GM20000 (cell line): ENCODE results near the gene TMEM141.

ENCODE experiments used
- DNase-seq: peaks from one replicate; pipeline ENCODE4 v3.0.0; 2012; ENCODE audit warnings: low spot score
- CTCF ChIP-seq: IDR thresholded peaks from 2 replicates; pipeline ENCODE4 v1.5.1; 2012; ENCODE audit warnings: mild to moderate bottlenecking, control low read depth; ENCODE audit errors: extremely low read depth, missing control alignments

Gene TMEM141

DNA sequence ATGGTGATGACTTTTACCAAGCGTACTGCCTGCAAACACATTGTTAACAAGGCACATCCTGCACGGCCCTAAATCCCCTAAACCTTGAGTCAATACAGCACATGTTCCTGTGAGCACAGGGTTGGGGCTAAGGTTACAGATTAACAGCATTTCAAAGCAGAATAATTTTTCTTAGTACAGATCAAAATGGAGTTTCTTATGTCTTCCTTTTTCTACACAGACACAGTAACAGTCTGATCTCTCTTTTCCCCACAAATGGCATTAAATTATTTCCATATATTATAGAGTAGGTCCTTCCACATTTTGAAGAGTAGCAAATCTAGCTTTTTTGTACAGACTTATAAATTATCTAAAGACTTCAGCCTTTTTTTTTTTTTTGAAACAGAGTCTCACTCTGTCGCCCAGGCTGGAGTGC, 1.6 kb upstream of the TMEM141 start:
- no peak for DNase-seq
- TF ChIP-seq CTCF, result no peak

DNA sequence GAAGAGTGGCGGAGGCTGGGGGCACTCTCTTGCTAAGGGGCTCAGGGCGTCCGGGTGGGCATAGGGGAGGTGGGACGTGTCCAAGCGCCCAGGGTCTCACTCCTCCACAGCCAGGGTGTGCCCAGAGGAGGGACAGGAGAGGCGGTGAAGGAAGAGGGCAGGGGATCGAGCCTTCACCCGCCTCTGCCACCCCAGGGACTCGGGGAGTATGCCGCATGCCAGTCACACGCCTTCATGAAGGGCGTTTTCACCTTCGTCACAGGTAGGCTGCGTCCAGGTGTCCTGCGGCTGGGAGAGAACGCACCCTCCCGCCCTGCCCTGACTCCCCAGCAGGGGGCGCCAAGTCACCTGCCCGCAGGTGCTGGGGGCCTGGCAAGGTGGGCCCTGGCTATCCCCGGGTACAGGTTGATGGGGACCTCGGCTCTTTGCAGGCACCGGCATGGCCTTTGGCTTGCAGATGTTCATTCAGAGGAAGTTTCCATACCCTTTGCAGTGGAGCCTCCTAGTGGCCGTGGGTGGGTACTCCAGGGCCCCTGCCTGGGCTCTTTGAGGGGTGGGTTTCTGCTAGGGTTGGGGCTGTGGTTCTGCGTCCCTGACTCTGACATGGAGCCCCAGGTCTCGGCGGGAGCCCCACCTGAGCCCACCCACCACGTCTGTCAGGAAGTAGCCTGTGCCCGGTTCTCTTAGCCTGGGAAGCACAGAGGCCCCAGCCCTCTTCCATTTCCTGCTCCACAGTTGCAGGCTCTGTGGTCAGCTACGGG, 552 bp downstream of the TMEM141 start:
- DNase-seq, result no peak
- TF ChIP-seq CTCF, result peak; percentile 74

GRCh38 chr9:136792321-136793085, 1.4 kb downstream of the TMEM141 start:
- TF ChIP-seq CTCF, result no peak
- no peak for DNase-seq

DNA sequence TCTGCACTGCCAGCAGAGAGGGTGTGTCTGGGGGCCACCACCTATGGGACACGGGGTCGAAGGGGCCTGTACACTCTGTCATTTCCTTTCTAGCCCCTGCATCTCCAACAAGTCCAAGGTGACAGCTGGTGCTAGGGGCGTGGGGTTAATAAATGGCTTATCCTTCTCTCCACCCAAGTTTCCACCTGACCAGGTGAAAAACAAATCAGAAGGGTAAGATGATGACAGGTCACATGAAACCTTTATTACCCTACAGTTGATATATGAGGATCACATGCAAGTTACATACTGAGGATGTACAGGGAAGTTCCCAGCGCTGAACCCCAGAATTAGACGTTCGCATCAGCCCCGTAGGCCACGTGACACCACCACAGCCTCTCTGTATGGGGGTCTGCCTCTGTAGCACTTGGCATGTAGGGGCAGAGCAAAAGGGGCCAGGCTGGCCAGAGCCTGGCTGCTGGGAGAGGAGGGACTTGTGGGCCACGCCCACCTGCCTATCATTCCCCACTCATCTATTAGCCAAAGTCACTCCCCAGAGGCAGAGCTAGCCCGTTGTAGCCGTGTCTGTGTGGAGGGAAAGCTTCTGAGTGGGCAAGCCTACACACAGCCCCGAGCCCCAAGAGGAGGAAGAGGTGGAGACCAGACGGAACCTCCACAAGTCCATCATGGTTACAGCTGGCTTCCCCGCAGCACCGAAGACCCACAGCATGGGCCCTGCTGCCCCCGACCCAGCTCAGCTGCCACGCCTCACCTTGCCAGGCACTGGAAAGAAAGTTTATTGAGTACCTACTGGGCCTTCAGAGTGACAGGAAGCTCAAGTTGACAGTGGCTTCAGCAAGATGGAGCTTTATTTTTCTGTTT, 2.2 kb downstream of the TMEM141 start:
- DNase-seq, result no peak
- TF ChIP-seq CTCF, result no peak

- no peak for TF ChIP-seq CTCF
- no peak for DNase-seq
These were observed 3.3 kb downstream of the TMEM141 start for GRCh38 chr9:136794281-136794999.

DNA sequence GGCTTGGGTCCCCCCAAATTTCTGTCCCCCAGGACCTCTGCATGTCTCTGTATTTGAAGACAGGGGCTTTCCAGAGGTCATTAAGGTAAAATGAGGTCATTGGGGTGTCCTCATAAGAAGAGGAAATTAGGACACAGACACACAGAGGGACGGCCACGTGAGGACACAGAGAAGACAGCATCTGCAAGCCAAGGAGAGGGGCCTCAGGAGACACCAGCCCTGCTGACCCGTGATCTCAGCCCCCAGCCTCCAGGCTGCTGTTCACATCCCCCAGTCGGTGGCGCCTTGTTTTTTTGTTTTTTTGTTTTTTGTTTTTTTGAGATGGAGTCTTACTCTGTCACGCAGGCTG, 3.8 kb downstream of the TMEM141 start:
- no peak for TF ChIP-seq CTCF
- no peak for DNase-seq
